HK-2 (cell line): ENCODE measurements around the gene SNX18.

Source experiments
- DNase-seq: peaks from one replicate; pipeline ENCODE4 v3.0.0-alpha.2; 2018; ENCODE audit not compliant: unreplicated experiment

SNX18 gene

GRCh38 chr5:54580997-54581811 is 63.6 kb downstream of the SNX18 start:
- no peak for DNase-seq

- DNase-seq, result no peak
Observed at GRCh38 chr5:54581831-54582548, 64.4 kb downstream of the SNX18 start.

GRCh38 chr5:54586336-54586735 is 68.8 kb downstream of the SNX18 start:
- no peak for DNase-seq

- no peak for DNase-seq
Observed at GRCh38 chr5:54589786-54590185, 72.2 kb downstream of the SNX18 start.

GRCh38 chr5:54590824-54591223 is 73.3 kb downstream of the SNX18 start:
- DNase-seq, result no peak

GRCh38 chr5:54593779-54594178 is 76.2 kb downstream of the SNX18 start:
- no peak for DNase-seq

GRCh38 chr5:54594181-54594580 is 76.6 kb downstream of the SNX18 start:
- DNase-seq, result no peak

- no peak for DNase-seq
Observed at GRCh38 chr5:54595721-54596120, 78.2 kb downstream of the SNX18 start.
